Heart left ventricle (tissue), 13 donors: ENCODE results near the gene SNX30.

ENCODE experiments used
- CTCF ChIP-seq, 12 donors: fragments of 200-600 bp; sonication (generic) in 4 of 12; IDR thresholded peaks; one replicate each; pipeline versions ENCODE4 v1.5.0 to v1.8.0; 2018 to 2022; ENCODE audit warnings: antibody characterized with exemption in 12 of 12, mild to moderate bottlenecking in 5 of 12
- POLR2A ChIP-seq, 2 donors: fragments of 450-650 bp; IDR thresholded peaks; one replicate each; pipeline ENCODE4 v1.6.1; 2017; ENCODE audit warnings: antibody characterized with exemption in 2 of 2, mild to moderate bottlenecking in 2 of 2, moderate library complexity in 2 of 2
- donor health status: ischemic (EF 13 %, LVEDD 7.1; RV severe dilation, severe dysfunction).
- donor health status: DM: no; HTN: yes; CAD: no.
- donor health status: DM: no; HTN: no; CAD: no.
- donor health status: ischemic (EF 25% LVEDD 6.9; RV normal size, moderate dysfunction).
- donor health status: ischemic (EF 25% LVEDD 5.7; RV mildly dilated, moderate dysfunction).
- donor health status: ischemic (EF 35%, LVEDD 5.7; RV mildly dilated, moderate dysfunction).
- donor health status: nonischemic (EF 11% LVEDD 7.7; RV severe dilation, severe dysfunction).
- donor health status: DM: yes; HTN: yes; CAD: no.
- donor health status: PGD.
- donor health status: ischemic (EF 29% LVEDD 5.4; RV normal size, mild dysfunction).
- donor health status: nonischemic (EF 23%, LVEDD 6.1; RV moderate dilation, normal function).

DNA sequence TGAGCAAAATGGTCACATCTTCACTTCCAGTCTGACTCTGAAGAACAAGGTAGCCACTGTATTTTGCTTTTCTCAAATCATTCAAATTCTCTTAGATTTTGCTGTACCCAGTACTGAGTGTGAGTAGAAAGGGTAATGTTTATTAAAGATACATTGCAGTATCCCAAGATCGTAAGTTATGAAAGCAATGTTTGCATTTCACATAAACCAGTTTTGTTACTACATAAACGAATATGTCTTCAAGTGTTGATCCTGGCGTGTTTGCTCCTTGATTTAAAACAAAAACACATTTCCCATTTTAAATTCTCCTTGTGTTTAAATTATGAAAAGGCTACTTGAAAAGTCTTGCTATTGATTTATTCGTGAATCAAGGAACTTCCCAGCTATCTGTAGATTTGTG lies 22.0 kb downstream of the SNX30 start:
- no peak for TF ChIP-seq CTCF (IDR thresholded peaks at IDR 0.05)
- no peak for TF ChIP-seq POLR2A (IDR thresholded peaks at IDR 0.05)
